MM.1S (cell line): ENCODE results near the gene RAB24.

ENCODE experiments used
- DNase-seq: peaks from one replicate; pipeline ENCODE4 v3.0.0-alpha.2; 2015
- H2AFZ ChIP-seq: fragments of 300-600 bp; sonication (generic); 2 replicates; pipeline ENCODE4 v1.6.0; 2016; ENCODE audit warnings: antibody characterized with exemption, low read length
- H3F3A ChIP-seq: fragments of 300-600 bp; sonication (generic); 2 replicates; pipeline ENCODE4 v1.6.1; 2016; ENCODE audit warnings: mild to moderate bottlenecking, antibody characterized with exemption, low read length, moderate library complexity, mixed read lengths; ENCODE audit not compliant: insufficient read depth
- H3K27ac ChIP-seq: fragments of 300-600 bp; sonication (generic); 2 replicates; pipeline ENCODE4 v1.5.1; 2016; ENCODE audit warnings: mild to moderate bottlenecking, low read length
- H3K27me3 ChIP-seq: fragments of 300-600 bp; sonication (generic); replicated peaks from 2 replicates; pipeline ENCODE4 v1.6.0; 2016; ENCODE audit warnings: low read length; ENCODE audit not compliant: insufficient read depth
- H3K36me3 ChIP-seq: fragments of 300-600 bp; sonication (generic); replicated peaks from 2 replicates; pipeline ENCODE4 v1.6.1; 2016; ENCODE audit warnings: mild to moderate bottlenecking, low read length, mixed read lengths; ENCODE audit not compliant: insufficient read depth
- H3K4me1 ChIP-seq: fragments of 300-600 bp; sonication (generic); 2 replicates; pipeline ENCODE4 v1.6.1; 2016; ENCODE audit warnings: low read length, mixed read lengths
- H3K4me2 ChIP-seq: fragments of 300-600 bp; sonication (generic); 2 replicates; pipeline ENCODE4 v1.6.0; 2016; ENCODE audit warnings: low read depth, low read length
- H3K4me3 ChIP-seq: fragments of 300-600 bp; sonication (generic); 2 replicates; pipeline ENCODE4 v1.5.1; 2016; ENCODE audit warnings: low read length, mixed read lengths
- H3K79me2 ChIP-seq: fragments of 300-600 bp; sonication (generic); 2 replicates; pipeline ENCODE4 v1.6.1; 2016; ENCODE audit warnings: mixed run types, low read length, mixed read lengths
- H3K9ac ChIP-seq: fragments of 300-600 bp; sonication (generic); 2 replicates; pipeline ENCODE4 v1.6.1; 2016; ENCODE audit warnings: low read length, mixed read lengths
- H3K9me2 ChIP-seq: fragments of 300-600 bp; sonication (generic); replicated peaks from 2 replicates; pipeline ENCODE4 v1.6.1; 2016; ENCODE audit warnings: mild to moderate bottlenecking, low read length, mixed read lengths; ENCODE audit not compliant: insufficient read depth
- H3K9me3 ChIP-seq: fragments of 300-600 bp; sonication (generic); replicated peaks from 2 replicates; pipeline ENCODE4 v1.6.1; 2016; ENCODE audit warnings: mild to moderate bottlenecking, low read length, mixed read lengths; ENCODE audit not compliant: insufficient read depth
- H4K20me1 ChIP-seq: fragments of 300-600 bp; sonication (generic); 2 replicates; pipeline ENCODE4 v1.6.1; 2016; ENCODE audit warnings: mild to moderate bottlenecking, low read length, moderate library complexity, mixed read lengths; ENCODE audit not compliant: insufficient read depth
- EZH2 ChIP-seq: fragments of 300-600 bp; sonication (generic); optimal IDR thresholded peaks from 2 replicates; pipeline ENCODE3; 2017; ENCODE audit warnings: low read depth, mild to moderate bottlenecking, antibody characterized with exemption, low read length, mixed read lengths
- EZH2phosphoT487 ChIP-seq: fragments of 300-600 bp; sonication (generic); IDR thresholded peaks from 2 replicates; pipeline ENCODE4 v1.6.1; 2018; ENCODE audit warnings: antibody characterized with exemption, low read length
- TF ChIP-seq, protein P1 (sequence below): fragments of 300-600 bp; sonication (generic); IDR thresholded peaks from 2 replicates; pipeline ENCODE4 v1.5.1; 2016; ENCODE audit warnings: antibody characterized with exemption, low read length, mixed read lengths

Gene RAB24

DNA sequence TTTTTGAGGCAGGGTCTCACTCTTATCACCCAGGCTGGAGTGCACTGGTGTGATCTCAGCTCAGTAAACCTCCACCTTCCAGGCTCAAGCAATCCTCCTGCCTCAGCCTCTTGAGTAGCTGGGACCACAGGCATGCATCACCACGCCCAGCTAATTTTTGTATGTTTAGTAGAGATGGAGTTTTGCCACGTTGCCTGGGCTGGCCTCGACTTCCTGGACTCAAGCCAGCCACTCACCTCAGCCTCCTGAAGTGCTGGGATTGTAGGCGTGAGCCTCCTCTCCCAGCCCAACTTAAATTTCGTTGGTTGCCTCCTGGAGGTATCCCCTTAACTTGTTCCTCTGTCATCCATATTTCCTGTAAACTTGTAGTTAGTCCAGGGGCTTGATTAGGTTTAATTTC is 47.2 kb downstream of the RAB24 start:
- Histone ChIP-seq H3K79me2 (no peaks in the 10 kb centered on the region), H3K27me3 (no peaks in the 10 kb centered on the region), H3K4me1 (no peaks in the 10 kb centered on the region), H3K9me2 (no peaks in the 10 kb centered on the region), H3K36me3 (0 out of 2 replicates have a peak, but pooled peaks cover 2% of the 10 kb centered on the region), H2AFZ (no peak overlapping the region), H3K4me2 (no peak overlapping the region), H3K9ac (no peak overlapping the region), H3K27ac (no peak overlapping the region), H3K4me3 (no peak overlapping the region), H3F3A (no peaks in the 10 kb centered on the region), H3K9me3 (no peaks in the 10 kb centered on the region), H4K20me1 (no peaks in the 10 kb centered on the region)
- TF ChIP-seq, protein P1, sequence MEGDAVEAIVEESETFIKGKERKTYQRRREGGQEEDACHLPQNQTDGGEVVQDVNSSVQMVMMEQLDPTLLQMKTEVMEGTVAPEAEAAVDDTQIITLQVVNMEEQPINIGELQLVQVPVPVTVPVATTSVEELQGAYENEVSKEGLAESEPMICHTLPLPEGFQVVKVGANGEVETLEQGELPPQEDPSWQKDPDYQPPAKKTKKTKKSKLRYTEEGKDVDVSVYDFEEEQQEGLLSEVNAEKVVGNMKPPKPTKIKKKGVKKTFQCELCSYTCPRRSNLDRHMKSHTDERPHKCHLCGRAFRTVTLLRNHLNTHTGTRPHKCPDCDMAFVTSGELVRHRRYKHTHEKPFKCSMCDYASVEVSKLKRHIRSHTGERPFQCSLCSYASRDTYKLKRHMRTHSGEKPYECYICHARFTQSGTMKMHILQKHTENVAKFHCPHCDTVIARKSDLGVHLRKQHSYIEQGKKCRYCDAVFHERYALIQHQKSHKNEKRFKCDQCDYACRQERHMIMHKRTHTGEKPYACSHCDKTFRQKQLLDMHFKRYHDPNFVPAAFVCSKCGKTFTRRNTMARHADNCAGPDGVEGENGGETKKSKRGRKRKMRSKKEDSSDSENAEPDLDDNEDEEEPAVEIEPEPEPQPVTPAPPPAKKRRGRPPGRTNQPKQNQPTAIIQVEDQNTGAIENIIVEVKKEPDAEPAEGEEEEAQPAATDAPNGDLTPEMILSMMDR = no peak
- TF ChIP-seq EZH2 = no peak
- no peak for TF ChIP-seq EZH2phosphoT487
- no peak for DNase-seq

DNA sequence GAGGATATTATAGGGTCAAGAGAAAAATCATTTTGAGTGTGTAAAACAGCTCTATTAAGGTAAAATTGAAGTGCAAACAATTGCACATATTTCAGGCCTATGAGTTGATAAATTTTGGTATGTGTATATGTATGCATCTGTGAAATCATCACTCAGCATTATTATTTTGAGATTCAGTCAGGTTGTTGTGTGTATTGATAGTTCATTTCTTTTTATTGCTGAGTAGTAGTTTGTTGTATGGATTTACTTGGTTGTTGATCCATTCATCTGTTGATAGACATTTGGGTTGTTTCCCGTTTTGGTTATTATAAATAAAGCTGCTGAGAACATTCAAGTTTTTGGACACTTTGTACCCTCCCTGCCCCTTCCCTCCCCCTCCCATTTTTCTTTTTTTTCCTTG is 50.3 kb downstream of the RAB24 start:
- Histone ChIP-seq H3K79me2 (no peaks in the 10 kb centered on the region), H3F3A (no peaks in the 10 kb centered on the region), H2AFZ (no peak overlapping the region), H3K4me1 (no peaks in the 10 kb centered on the region), H3K36me3 (peaks cover 2% of the 10 kb centered on the region; the same call in 1 of the 2 replicates), H3K9me3 (no peaks in the 10 kb centered on the region), H3K4me3 (no peak overlapping the region), H3K27ac (no peak overlapping the region), H3K9ac (no peak overlapping the region), H3K9me2 (no peaks in the 10 kb centered on the region), H3K27me3 (no peaks in the 10 kb centered on the region), H4K20me1 (no peaks in the 10 kb centered on the region), H3K4me2 (no peak overlapping the region)
- TF ChIP-seq, protein P1 = no peak
- TF ChIP-seq EZH2 = no peak
- no peak for TF ChIP-seq EZH2phosphoT487
- DNase-seq = no peak
